ENCODE results near the gene EFNA3. TPM values are rescaled to one million over a fixed set of nuclear protein-coding genes. Genes with fewer than 3 reads are reported as not detected.
A peak's percentile ranks its signal among the peaks of the same experiment; 100 is the strongest.

EFNA3 gene
- total RNA-seq, 4 donors from 2014 or later: 2.3 to 8.7 (median 5.3) TPM

DNA sequence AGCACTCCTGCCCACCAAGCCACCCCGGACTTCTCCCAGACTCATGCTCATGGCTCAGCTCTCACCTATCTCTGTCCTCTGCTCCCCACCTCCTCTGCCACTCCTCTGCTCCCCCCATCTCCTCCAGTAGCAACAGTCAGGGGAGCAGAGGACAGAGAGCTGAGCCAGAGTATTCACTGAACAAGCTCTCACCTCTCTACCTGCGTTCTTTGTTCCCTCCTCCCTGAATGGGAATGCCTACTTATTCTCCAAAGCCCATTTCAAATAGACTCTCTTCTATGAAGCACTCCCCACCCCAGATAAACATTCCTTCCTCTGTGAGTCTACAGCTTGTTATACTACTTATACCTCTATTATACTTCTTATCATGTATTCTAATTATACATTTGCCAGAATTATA is 42.6 kb downstream of the EFNA3 start:
- TF ChIP-seq POLR2A (IDR thresholded peaks at IDR 0.05): no peak
- TF ChIP-seq, protein P1, sequence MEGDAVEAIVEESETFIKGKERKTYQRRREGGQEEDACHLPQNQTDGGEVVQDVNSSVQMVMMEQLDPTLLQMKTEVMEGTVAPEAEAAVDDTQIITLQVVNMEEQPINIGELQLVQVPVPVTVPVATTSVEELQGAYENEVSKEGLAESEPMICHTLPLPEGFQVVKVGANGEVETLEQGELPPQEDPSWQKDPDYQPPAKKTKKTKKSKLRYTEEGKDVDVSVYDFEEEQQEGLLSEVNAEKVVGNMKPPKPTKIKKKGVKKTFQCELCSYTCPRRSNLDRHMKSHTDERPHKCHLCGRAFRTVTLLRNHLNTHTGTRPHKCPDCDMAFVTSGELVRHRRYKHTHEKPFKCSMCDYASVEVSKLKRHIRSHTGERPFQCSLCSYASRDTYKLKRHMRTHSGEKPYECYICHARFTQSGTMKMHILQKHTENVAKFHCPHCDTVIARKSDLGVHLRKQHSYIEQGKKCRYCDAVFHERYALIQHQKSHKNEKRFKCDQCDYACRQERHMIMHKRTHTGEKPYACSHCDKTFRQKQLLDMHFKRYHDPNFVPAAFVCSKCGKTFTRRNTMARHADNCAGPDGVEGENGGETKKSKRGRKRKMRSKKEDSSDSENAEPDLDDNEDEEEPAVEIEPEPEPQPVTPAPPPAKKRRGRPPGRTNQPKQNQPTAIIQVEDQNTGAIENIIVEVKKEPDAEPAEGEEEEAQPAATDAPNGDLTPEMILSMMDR (IDR thresholded peaks at IDR 0.05): no peak
- Histone ChIP-seq H3K27ac (no peak overlapping the region), H3K27me3 (no peaks in the 10 kb centered on the region), H3K4me3 (no peak overlapping the region), H3K4me1 (peaks cover 0 to 16% (median 6%) of the 10 kb centered on the region in 4 donors), H3K9me3 (no peaks in the 10 kb centered on the region), H3K36me3 (no peaks in the 10 kb centered on the region)
- DNase-seq: no peak

- TF ChIP-seq, protein P1 (IDR thresholded peaks at IDR 0.05): no peak
- TF ChIP-seq POLR2A (IDR thresholded peaks at IDR 0.05): no peak
- DNase-seq: no peak
- no peaks in the 10 kb centered on the region for H3K27me3 ChIP-seq
- no peak overlapping the region for H3K4me3 ChIP-seq
- no peaks in the 10 kb centered on the region for H3K36me3 ChIP-seq
- no peak overlapping the region for H3K27ac ChIP-seq
- H3K9me3 ChIP-seq: no peaks in the 10 kb centered on the region
- peaks cover 0 to 16% (median 11%) of the 10 kb centered on the region in 4 donors for H3K4me1 ChIP-seq
Measured at GRCh38 chr1:155122308-155122707, 43.7 kb downstream of the EFNA3 start.

GRCh38 chr1:155123801-155124200 is 45.2 kb downstream of the EFNA3 start:
- no peaks in the 10 kb centered on the region for H3K27me3 ChIP-seq
- H3K9me3 ChIP-seq: no peaks in the 10 kb centered on the region
- TF ChIP-seq, protein P1 (IDR thresholded peaks at IDR 0.05): no peak
- TF ChIP-seq POLR2A (IDR thresholded peaks at IDR 0.05): no peak
- DNase-seq: no peak
- H3K36me3 ChIP-seq: no peaks in the 10 kb centered on the region
- peaks cover 6 to 24% (median 14%) of the 10 kb centered on the region in 4 donors for H3K4me1 ChIP-seq
- H3K4me3 ChIP-seq: no peak overlapping the region
- H3K27ac ChIP-seq: peak overlapping the region in 2 of 4 donors; percentile 98

DNA sequence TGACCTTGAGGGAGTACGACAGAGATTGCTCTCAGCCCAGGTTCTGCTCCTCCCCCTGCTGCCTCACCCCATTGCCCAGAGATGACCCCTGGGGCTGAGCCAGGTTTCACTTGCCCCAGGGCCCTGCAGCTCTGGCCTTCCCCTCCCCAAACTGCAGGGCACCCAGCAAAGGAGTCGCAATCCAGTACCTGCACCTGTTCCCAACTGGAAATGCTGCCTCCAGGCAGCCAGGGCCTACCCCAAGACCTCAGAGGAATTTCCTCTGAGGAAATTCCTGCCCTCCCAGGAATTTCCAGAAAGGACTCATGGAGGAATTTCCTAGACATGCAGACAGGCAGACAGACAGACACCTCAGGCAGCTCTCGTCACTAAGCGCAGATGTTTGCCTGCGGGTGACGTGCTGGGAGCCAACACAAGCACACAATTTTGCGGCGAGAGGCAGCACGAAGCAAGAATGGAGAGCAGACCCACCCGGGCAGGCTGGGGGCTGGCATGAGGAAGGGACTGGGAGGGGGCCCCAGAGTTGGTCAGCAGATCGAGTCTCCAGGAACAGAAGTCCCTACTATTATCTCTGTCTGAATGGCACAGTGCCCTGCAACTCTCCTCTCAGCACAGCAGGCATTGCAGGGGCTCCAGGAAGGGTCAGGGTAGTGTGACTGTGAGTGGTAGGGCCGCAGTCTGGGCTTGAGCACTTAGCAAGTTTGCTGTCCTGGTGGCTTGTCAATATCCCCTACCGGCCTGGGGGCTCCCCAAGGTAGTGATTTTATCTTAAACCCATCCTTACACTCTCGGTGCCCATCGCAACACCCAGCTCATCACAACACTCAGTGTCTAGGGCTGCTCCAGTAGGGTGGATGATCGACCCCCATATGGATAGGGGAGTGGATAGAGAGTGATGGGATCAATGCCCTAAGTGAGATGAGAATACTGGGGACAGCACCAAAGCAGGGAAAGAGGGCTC is 46.1 kb downstream of the EFNA3 start:
- H3K36me3 ChIP-seq: no peaks in the 10 kb centered on the region
- H3K27me3 ChIP-seq: no peaks in the 10 kb centered on the region
- no peaks in the 10 kb centered on the region for H3K9me3 ChIP-seq
- DNase-seq: peak in 1 of 3 donors; percentile 65
- TF ChIP-seq POLR2A (IDR thresholded peaks at IDR 0.05): no peak
- TF ChIP-seq, protein P1 (IDR thresholded peaks at IDR 0.05): no peak
- H3K4me1 ChIP-seq: peaks cover 6 to 24% (median 15%) of the 10 kb centered on the region in 4 donors
- H3K27ac ChIP-seq: peak overlapping the region in 3 of 4 donors; percentile 87 to 98 (median 98)
- H3K4me3 ChIP-seq: no peak overlapping the region

DNA sequence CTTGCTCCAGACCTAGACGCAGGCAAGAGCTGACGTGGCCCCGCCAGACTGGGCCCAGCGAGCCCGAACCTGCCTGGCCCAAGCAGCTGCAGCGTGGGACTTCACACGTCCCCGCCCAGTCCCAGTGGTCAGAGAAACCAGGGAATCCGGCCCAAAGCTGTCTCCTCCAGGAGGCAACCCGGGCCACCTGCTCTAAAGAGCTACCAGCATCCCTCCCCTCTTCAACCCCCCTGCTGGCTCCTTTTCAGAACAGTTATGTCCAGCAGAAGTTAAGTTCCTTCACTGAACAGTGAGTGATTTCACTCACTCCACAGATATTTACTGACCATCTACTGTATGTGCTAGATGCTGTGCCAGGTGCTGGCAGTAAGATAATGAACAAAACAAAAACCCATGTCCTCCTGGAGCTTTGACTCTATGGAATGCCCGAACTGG is 46.9 kb downstream of the EFNA3 start:
- H3K36me3 ChIP-seq: no peaks in the 10 kb centered on the region
- H3K4me1 ChIP-seq: peaks cover 6 to 24% (median 15%) of the 10 kb centered on the region in 4 donors
- no peaks in the 10 kb centered on the region for H3K27me3 ChIP-seq
- peak in 1 of 3 donors; percentile 61 for DNase-seq
- TF ChIP-seq POLR2A (IDR thresholded peaks at IDR 0.05): no peak
- TF ChIP-seq, protein P1 (IDR thresholded peaks at IDR 0.05): peak in 1 of 6 experiments; percentile 21
- no peak overlapping the region for H3K4me3 ChIP-seq
- H3K9me3 ChIP-seq: no peaks in the 10 kb centered on the region
- peak overlapping the region in 3 of 4 donors; percentile 87 to 98 (median 98) for H3K27ac ChIP-seq
